ENCODE measurements around the gene FMO5.
"Not testable (repeated sequence)": the region's sequence is repeated elsewhere in the genome, so short reads cannot be mapped to it uniquely, and the experiment has no call there.

Gene FMO5

GRCh38 chr1:147238053-147238902 lies 13.1 kb upstream of the FMO5 start:
- Histone ChIP-seq H3K4me1 (ENCODE audit: control insufficient read depth, low read depth, low read length) (no peaks in the 10 kb centered on the region), H3K27me3 (ENCODE audit: control insufficient read depth, insufficient read depth, low read length) (no peaks in the 10 kb centered on the region), H3K9ac (ENCODE audit: low read length) (no peak overlapping the region), H3K4me3 (ENCODE audit: low read length) (no peak overlapping the region), H3K27ac (ENCODE audit: low read length) (no peak overlapping the region), H3K36me3 (ENCODE audit: control insufficient read depth, low read depth, low read length) (no peaks in the 10 kb centered on the region), H3K9me3 (ENCODE audit: control insufficient read depth, low read depth, low read length) (no peaks in the 10 kb centered on the region)

DNA sequence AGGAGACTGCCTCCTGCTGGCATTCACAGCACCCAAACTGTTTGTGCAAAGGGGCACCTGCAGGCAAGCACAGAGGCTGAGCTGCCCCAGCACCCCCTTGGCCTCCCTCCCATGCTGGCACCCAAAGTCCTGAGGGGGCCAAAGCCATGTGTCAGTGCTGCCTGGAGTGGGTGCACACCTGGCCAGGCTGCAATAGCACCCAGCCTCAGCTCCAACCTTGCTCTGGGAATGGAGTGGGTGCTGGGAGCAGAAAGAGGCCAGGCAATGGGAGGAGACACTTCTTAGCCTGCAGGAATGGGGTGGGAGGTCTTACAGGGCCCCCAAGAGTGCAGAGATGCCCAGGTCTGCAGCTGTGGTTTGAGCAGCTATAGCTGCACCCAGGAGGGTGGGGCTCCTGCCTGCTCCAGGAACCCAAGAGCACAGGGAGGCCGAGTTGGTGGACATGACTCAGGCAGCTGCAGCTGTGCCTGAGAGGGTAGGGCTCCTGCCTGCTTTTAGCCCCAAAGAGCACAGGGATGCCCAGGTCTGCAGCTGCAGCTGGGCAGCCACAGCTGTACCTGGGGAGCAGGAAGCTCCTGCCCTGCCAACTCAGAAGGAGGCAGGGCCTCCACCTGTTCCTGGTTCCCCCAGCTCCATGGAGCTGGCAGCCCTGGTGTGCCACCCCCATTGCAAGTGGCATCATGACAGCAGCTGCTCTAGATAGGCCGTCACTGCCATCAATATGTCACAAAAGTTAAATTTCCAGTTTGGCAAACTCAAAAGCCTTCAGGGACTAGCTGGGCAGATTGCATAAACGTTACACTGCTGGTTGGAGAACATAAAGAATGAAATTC lies 12.0 kb upstream of the FMO5 start:
- H3K9ac ChIP-seq (ENCODE audit: low read length), result no peak overlapping the region
- H3K27ac ChIP-seq (ENCODE audit: low read length), result no peak overlapping the region
- peaks cover under 1% of the 10 kb centered on the region for H3K9me3 ChIP-seq (ENCODE audit: control insufficient read depth, low read depth, low read length)
- no peak overlapping the region for H3K4me3 ChIP-seq (ENCODE audit: low read length)
- H3K4me1 ChIP-seq (ENCODE audit: control insufficient read depth, low read depth, low read length), result no peaks in the 10 kb centered on the region
- H3K36me3 ChIP-seq (ENCODE audit: control insufficient read depth, low read depth, low read length), result no peaks in the 10 kb centered on the region
- H3K27me3 ChIP-seq (ENCODE audit: control insufficient read depth, insufficient read depth, low read length), result no peaks in the 10 kb centered on the region

- H3K4me3 ChIP-seq (ENCODE audit: low read length), result no peak overlapping the region
- H3K27ac ChIP-seq (ENCODE audit: low read length), result no peak overlapping the region
- no peaks in the 10 kb centered on the region for H3K36me3 ChIP-seq (ENCODE audit: control insufficient read depth, low read depth, low read length)
- no peaks in the 10 kb centered on the region for H3K4me1 ChIP-seq (ENCODE audit: control insufficient read depth, low read depth, low read length)
- peaks cover 4% of the 10 kb centered on the region for H3K9me3 ChIP-seq (ENCODE audit: control insufficient read depth, low read depth, low read length)
- H3K9ac ChIP-seq (ENCODE audit: low read length), result no peak overlapping the region
- no peaks in the 10 kb centered on the region for H3K27me3 ChIP-seq (ENCODE audit: control insufficient read depth, insufficient read depth, low read length)
Observed at GRCh38 chr1:147236448-147236847, 11.3 kb upstream of the FMO5 start.

DNA sequence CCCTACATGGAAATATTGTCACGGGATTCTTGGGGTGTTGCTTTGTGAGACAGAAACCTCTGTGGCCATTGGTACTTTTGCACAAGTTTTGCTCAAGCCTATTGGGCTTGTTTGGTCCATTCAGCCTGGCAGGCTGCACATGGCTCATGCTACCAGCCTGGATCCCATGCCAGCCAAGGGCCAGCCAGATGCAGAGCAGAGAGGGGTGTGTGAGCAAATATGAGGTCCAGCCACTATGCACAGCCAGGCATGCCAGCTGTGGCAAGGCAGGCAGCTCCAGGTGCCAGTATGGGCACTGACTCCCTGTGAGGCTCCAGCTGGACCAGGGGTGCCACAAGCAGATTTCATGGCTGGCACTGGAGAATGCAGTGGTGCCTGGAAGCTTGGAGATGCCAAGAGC lies 10.7 kb upstream of the FMO5 start:
- no peaks in the 10 kb centered on the region for H3K4me1 ChIP-seq (ENCODE audit: control insufficient read depth, low read depth, low read length)
- peaks cover 4% of the 10 kb centered on the region for H3K9me3 ChIP-seq (ENCODE audit: control insufficient read depth, low read depth, low read length)
- H3K36me3 ChIP-seq (ENCODE audit: control insufficient read depth, low read depth, low read length), result no peaks in the 10 kb centered on the region
- H3K4me3 ChIP-seq (ENCODE audit: low read length), result no peak overlapping the region
- no peaks in the 10 kb centered on the region for H3K27me3 ChIP-seq (ENCODE audit: control insufficient read depth, insufficient read depth, low read length)
- no peak overlapping the region for H3K27ac ChIP-seq (ENCODE audit: low read length)
- no peak overlapping the region for H3K9ac ChIP-seq (ENCODE audit: low read length)

- H3K27ac ChIP-seq (ENCODE audit: low read length); H3K9ac ChIP-seq (ENCODE audit: low read length); H3K27me3 ChIP-seq (ENCODE audit: control insufficient read depth, insufficient read depth, low read length); H3K36me3 ChIP-seq (ENCODE audit: control insufficient read depth, low read depth, low read length); H3K4me1 ChIP-seq (ENCODE audit: control insufficient read depth, low read depth, low read length); H3K4me3 ChIP-seq (ENCODE audit: low read length); H3K9me3 ChIP-seq (ENCODE audit: control insufficient read depth, low read depth, low read length): not testable (repeated sequence)
Observed at GRCh38 chr1:147233903-147234302, 8.8 kb upstream of the FMO5 start.

GRCh38 chr1:147231032-147231431 lies 5.9 kb upstream of the FMO5 start:
- H3K27ac ChIP-seq (ENCODE audit: low read length); H3K36me3 ChIP-seq (ENCODE audit: control insufficient read depth, low read depth, low read length); H3K27me3 ChIP-seq (ENCODE audit: control insufficient read depth, insufficient read depth, low read length); H3K9ac ChIP-seq (ENCODE audit: low read length); H3K4me3 ChIP-seq (ENCODE audit: low read length); H3K4me1 ChIP-seq (ENCODE audit: control insufficient read depth, low read depth, low read length); H3K9me3 ChIP-seq (ENCODE audit: control insufficient read depth, low read depth, low read length): not testable (repeated sequence)

DNA sequence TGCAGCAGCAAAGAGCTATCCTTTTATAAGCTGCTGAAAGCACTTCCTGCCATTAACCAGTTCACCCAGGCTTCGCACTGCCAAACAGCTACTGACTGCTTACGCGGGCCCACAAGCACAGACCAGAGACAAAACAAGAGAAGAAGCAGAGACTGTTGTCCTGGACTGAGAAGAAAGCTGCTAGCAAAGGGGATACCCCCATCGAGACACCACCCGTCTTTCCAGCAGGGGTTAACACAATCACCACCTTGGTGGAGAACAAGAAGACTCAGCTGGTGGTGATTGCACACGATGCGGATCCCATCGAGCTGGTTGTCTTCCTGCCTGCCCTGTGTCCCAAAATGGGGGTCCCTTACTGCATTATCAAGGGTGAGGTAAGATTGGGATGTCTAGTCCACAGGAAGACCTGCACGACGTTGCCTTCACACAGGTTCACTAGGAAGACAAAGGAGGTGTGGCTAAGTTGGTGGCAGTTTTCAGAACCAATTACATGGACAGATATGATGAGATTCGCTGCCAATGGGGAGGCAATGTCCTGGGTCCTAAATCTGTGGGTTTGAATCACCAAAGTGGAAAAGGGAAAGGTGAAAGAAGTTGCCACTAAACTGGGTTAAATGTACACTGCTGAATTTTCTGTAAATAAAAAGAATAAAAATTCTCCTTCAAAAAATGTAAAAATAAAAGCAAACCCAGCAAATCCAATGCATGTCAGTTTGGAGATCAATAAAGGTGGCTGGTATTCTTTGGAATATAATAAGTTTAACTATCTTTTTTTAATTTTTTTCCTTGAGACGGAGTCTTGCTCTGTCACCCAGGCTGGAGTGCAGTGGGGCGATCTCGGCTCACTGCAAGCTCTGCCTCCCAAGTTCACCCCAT lies 1.2 kb downstream of the FMO5 start:
- Histone ChIP-seq H3K27ac (ENCODE audit: low read length) (no peak overlapping the region), H3K9me3 (ENCODE audit: control insufficient read depth, low read depth, low read length) (no peaks in the 10 kb centered on the region), H3K36me3 (ENCODE audit: control insufficient read depth, low read depth, low read length) (no peaks in the 10 kb centered on the region)

DNA sequence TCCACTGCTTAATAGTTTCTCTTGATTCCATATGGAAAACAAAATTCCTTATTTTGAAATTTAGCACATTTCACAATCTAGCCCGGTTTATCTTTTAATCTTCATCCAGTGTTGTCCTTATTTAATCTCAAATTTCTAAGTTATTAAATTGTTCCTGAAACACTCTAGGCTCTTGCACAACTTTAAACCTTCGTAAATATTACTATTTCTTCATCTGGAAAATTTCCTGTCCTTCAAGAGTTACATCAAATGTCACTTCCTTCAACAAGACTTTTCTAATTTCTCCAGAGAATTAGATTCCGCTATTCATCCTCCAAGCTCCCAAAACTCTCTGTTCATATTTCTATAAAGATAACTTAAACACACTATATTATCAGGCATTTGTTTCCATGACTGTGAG lies 6.5 kb downstream of the FMO5 start:
- Histone ChIP-seq H3K27me3 (ENCODE audit: control insufficient read depth, insufficient read depth, low read length) (peaks cover 3% of the 10 kb centered on the region), H3K27ac (ENCODE audit: low read length) (no peak overlapping the region), H3K9me3 (ENCODE audit: control insufficient read depth, low read depth, low read length) (no peaks in the 10 kb centered on the region), H3K4me3 (ENCODE audit: low read length) (no peak overlapping the region), H3K36me3 (ENCODE audit: control insufficient read depth, low read depth, low read length) (no peaks in the 10 kb centered on the region), H3K4me1 (ENCODE audit: control insufficient read depth, low read depth, low read length) (no peaks in the 10 kb centered on the region), H3K9ac (ENCODE audit: low read length) (no peak overlapping the region)

More for the DNA sequence above, 1.2 kb downstream of the FMO5 start:
- no peak overlapping the region for H3K9ac ChIP-seq (ENCODE audit: low read length)
- no peak overlapping the region for H3K4me3 ChIP-seq (ENCODE audit: low read length)
- H3K4me1 ChIP-seq (ENCODE audit: control insufficient read depth, low read depth, low read length), result no peaks in the 10 kb centered on the region
- peaks cover 32% of the 10 kb centered on the region for H3K27me3 ChIP-seq (ENCODE audit: control insufficient read depth, insufficient read depth, low read length)

DNA sequence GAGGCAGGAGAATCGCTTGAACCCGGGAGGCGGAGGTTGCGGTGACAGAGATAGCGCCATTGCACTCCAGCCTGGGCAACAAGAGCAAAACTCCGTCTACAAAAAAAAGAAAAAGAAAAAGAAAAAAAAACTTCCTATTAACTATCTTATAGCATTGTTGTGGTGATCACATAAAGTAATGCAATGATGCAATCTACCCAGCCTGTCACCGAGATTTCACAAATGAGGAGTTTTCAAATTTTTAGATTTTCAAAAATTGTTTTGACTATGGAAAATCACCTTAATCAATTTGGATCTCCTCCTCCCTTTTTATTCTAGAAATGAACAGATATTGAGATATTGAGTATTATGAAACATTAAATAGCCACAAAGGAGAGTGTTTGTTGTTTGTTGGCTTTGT lies 8.0 kb downstream of the FMO5 start:
- Histone ChIP-seq H3K4me1 (ENCODE audit: control insufficient read depth, low read depth, low read length) (no peaks in the 10 kb centered on the region), H3K36me3 (ENCODE audit: control insufficient read depth, low read depth, low read length) (no peaks in the 10 kb centered on the region), H3K27ac (ENCODE audit: low read length) (no peak overlapping the region)

GRCh38 chr1:147216124-147216523 lies 9.0 kb downstream of the FMO5 start:
- no peak overlapping the region for H3K4me3 ChIP-seq (ENCODE audit: low read length)
- H3K9me3 ChIP-seq (ENCODE audit: control insufficient read depth, low read depth, low read length), result no peaks in the 10 kb centered on the region
- no peaks in the 10 kb centered on the region for H3K4me1 ChIP-seq (ENCODE audit: control insufficient read depth, low read depth, low read length)
- H3K27ac ChIP-seq (ENCODE audit: low read length), result no peak overlapping the region
- no peaks in the 10 kb centered on the region for H3K27me3 ChIP-seq (ENCODE audit: control insufficient read depth, insufficient read depth, low read length)
- H3K9ac ChIP-seq (ENCODE audit: low read length), result no peak overlapping the region
- H3K36me3 ChIP-seq (ENCODE audit: control insufficient read depth, low read depth, low read length), result no peaks in the 10 kb centered on the region

More for the DNA sequence above, 8.0 kb downstream of the FMO5 start:
- Histone ChIP-seq H3K9ac (ENCODE audit: low read length) (no peak overlapping the region), H3K4me3 (ENCODE audit: low read length) (no peak overlapping the region), H3K9me3 (ENCODE audit: control insufficient read depth, low read depth, low read length) (no peaks in the 10 kb centered on the region), H3K27me3 (ENCODE audit: control insufficient read depth, insufficient read depth, low read length) (no peaks in the 10 kb centered on the region)

DNA sequence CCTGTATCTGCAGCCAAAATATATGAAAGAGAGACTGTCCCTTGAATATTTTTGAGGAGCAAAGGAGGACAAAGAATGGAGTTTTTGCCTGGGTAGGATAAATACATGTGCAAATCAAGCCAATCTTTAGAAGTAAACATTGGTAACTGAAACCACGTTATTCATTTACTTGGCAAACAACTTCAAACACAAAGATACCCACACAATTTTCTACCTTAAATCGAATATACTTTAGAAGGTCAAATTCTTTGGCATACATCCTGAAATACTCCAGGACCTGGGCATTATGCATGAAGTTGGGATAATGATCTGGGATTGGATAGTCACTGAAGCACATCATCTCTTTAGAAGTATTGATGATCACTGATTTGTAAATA lies 9.6 kb downstream of the FMO5 start:
- H3K27ac ChIP-seq (ENCODE audit: low read length), result no peak overlapping the region
- no peaks in the 10 kb centered on the region for H3K4me1 ChIP-seq (ENCODE audit: control insufficient read depth, low read depth, low read length)

More for the DNA sequence above, 9.6 kb downstream of the FMO5 start:
- Histone ChIP-seq H3K4me3 (ENCODE audit: low read length) (no peak overlapping the region), H3K9me3 (ENCODE audit: control insufficient read depth, low read depth, low read length) (no peaks in the 10 kb centered on the region), H3K27me3 (ENCODE audit: control insufficient read depth, insufficient read depth, low read length) (no peaks in the 10 kb centered on the region), H3K9ac (ENCODE audit: low read length) (no peak overlapping the region), H3K36me3 (ENCODE audit: control insufficient read depth, low read depth, low read length) (no peaks in the 10 kb centered on the region)
